Heart left ventricle (tissue), 13 donors: ENCODE data around the gene NMB.

Source experiments
- CTCF ChIP-seq, 12 donors: fragments of 200-600 bp; sonication (generic) in 4 of 12; IDR thresholded peaks; one replicate each; pipeline versions ENCODE4 v1.5.0 to v1.8.0; 2018 to 2022; ENCODE audit warnings: antibody characterized with exemption in 12 of 12, mild to moderate bottlenecking in 5 of 12
- POLR2A ChIP-seq, 2 donors: fragments of 450-650 bp; IDR thresholded peaks; one replicate each; pipeline ENCODE4 v1.6.1; 2017; ENCODE audit warnings: antibody characterized with exemption in 2 of 2, mild to moderate bottlenecking in 2 of 2, moderate library complexity in 2 of 2
- donor health status: ischemic (EF 13 %, LVEDD 7.1; RV severe dilation, severe dysfunction).
- donor health status: DM: no; HTN: yes; CAD: no.
- donor health status: DM: no; HTN: no; CAD: no.
- donor health status: ischemic (EF 25% LVEDD 6.9; RV normal size, moderate dysfunction).
- donor health status: ischemic (EF 25% LVEDD 5.7; RV mildly dilated, moderate dysfunction).
- donor health status: ischemic (EF 35%, LVEDD 5.7; RV mildly dilated, moderate dysfunction).
- donor health status: nonischemic (EF 11% LVEDD 7.7; RV severe dilation, severe dysfunction).
- donor health status: DM: yes; HTN: yes; CAD: no.
- donor health status: PGD.
- donor health status: ischemic (EF 29% LVEDD 5.4; RV normal size, mild dysfunction).
- donor health status: nonischemic (EF 23%, LVEDD 6.1; RV moderate dilation, normal function).

GRCh38 chr15:84653584-84653909, 4.5 kb downstream of the NMB start:
- TF ChIP-seq CTCF (IDR thresholded peaks at IDR 0.05) (no peak), POLR2A (IDR thresholded peaks at IDR 0.05) (no peak)
